ENCODE results near the gene PLN.

PLN gene

DNA sequence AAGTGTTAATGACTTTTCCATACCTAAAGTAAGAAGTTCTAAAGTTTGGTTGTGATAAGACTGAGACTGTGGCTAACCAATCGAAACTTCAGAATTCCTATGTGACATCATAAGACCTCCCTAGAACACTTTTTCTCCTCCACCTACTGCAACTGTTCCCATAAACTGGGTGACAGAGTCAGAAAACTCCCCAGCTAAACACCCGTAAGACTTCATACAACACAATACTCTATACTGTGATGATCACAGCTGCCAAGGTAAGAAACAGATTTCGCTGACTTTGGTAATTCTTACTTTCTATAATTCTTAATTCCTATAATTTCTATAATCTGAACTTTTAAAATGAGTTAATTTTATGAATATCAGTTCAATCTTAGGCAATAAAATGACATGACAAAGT is at the start of gene PLN:
TSS of gene PLN (plus strand) at position 161 of the 400 bp plus-strand sequence. CDS start 10,626 bp downstream, outside the sequence.
- DNase-seq (ENCODE audit: low spot score), result no peak

DNA sequence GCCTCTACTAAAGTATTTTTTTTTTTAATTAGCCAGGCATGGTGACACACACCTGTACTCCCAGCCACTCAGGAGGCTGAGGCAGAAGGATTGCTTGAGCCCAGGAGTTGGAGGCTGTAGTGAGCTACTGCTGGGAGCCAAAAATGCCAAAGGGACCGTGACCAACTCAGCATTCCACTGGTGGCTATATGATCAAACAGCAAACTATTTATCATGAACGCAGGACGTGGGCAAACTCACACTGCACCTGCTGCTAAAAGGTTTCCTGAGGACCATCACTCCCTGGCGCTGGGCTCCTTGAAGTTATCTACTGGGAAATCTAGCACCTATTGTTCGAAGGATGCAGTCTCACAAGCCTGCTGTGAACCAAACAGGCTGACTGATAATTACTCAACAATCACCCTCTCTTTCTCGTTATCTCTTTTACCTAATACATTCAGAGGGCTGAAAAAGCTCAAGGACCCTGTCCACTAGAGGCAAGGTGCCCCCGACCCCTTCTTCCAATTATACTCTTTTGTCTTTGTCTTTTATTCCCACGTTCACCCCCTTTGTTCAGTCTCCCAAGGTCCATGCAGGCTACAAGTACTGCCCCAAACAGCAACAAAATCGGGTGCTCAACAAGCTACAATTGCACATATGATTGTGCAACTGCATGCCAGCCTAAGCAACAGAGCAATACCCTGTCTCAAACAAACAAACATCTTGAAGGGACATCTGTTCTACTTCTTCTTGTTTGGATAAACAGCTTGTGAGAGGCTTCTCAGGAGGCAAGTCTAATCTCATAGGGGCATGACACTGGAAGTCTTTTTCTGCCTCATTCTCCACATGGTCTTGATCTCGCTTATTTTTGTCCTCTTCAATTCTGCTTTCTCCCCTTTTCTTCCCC is 47.7 kb upstream of the PLN start:
- no peak for DNase-seq (ENCODE audit: low spot score)

DNA sequence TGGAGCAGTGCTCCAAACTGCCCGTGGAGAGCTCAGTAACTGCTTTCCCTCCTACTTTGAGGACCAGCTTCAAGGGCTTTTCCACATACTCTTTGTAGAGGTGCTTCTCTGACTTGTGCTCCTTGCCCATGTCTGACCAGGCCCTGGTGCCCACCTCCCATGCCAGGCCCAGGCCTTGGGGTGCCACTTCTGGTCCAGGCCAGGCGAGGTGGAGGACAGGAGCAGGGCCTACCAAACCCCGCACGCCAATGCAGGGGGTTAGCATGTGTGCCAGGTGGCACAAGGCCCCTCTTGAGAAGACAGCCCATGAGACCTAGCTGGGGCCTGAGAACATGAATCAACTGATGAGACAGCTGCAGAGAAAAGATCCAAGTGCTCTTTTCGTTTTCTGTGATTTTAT is 47.0 kb upstream of the PLN start:
- DNase-seq (ENCODE audit: low spot score), result no peak

DNA sequence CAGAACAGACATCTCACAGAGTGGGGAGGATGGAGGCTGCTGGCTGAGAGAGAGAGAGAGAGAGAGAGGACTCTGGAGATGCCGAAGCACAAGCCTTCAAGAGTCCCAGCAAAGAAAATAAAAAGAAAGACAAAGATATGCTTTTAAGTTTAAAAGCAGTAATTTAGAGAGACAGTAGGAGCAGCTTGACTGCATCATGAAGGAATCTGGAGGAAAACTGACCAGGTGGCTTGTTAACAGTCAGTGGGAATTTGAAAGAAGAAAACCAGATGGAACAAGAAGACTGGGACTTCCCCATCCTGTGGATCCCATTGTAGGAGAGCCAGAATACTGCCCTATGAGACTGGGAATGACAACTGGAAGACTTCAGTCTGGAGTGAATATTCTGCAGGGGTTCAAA is 46.3 kb upstream of the PLN start:
- no peak for DNase-seq (ENCODE audit: low spot score)

DNA sequence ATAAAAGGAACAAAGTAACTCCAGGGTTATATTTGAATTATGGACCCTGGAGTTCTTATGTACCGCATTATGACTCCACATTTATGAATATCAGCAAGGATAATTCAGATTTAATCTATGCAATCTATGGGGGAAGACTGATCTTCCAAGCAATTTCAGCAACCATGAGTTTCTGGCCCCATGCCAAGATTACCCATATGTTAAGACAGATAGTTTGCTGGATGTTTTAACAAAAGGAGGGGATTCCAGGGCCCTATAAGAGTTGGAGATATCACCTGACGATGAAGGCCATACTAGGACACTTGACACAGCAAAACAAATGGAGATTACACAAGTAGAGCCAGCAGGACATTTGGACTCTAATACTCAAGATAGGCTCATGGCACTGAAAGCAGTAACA is 45.9 kb upstream of the PLN start:
- DNase-seq (ENCODE audit: low spot score), result peak; percentile 6

DNA sequence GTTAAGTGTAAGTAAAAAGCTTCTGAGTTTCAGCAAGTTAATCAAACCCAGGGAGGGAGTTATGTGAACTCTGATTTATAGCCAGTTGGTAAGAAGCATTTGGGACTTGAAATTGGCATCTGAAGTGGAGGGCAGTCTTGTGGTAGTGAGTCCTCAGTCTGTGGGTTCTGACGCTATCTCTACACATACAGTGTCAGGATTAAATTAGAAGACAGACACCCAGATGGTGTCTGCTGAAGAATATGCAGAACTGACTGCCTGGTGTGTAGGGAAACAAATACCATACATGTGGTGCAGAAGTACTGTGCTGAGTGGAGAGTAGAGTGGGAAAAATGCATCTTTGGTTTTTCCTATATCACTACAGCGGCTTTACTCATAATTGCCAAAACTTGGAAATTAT is 43.5 kb upstream of the PLN start:
- no peak for DNase-seq (ENCODE audit: low spot score)

DNA sequence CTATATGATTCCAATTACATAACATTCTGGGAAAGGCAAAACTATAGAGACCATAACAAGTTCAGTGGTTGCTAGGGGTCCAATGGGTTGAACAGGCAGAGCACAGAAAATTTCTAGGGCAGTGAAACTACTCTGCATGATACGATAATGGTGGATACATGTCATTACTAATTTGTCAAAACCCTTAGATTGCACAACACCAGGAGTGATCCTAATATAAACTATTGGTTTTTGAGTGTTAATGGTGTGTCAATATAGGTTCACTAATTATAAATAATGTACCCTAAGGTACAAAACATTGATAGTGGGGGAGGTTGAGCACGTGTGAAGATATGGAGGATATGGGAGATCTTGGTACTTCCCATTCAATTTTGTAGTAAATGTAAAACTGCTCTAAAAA is 42.4 kb upstream of the PLN start:
- DNase-seq (ENCODE audit: low spot score), result no peak

DNA sequence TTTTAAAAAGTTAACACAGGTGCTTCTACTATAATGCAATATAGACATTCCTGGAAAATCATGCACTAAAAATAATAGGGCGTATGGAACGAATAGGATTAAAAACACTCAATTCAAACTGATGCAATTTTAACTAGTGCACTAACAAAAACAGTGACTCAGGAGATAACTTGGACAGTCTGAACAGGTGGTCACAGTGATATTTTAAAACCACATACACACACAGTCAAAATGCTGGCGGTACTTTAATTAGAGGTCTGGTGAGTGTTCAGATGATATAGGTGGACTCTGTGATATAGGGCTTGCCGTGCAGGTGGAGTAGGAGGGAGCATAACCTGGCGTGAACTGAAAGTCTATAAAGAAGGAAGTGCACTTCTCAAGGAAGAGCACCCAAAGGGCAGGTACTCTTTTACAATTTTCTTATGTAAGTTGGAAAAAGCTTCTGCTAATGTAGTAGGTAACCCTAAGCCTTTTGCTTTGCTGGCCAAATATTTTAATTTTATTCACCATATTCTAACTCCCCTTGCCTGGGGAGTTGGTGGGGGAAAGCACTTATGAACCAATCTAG is 41.9 kb upstream of the PLN start:
- no peak for DNase-seq (ENCODE audit: low spot score)

DNA sequence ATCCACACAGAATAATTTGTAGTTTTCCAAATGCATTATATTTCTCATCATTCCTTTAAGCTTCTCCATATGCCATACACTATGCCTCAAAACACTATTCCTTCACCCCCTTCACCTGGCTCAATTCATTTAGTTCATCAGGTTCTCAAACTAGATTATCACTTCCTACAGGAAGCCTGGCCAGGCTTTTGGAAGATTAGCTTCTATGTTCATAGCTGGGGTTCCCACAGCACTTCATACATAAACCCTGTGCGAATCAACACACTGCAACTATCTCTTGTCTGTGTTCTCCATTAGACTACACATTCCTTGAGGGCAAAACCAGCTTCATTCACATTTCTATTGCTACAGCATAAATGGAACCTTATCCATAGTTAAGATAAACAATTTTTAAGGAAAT is 40.5 kb upstream of the PLN start:
- DNase-seq (ENCODE audit: low spot score), result no peak

DNA sequence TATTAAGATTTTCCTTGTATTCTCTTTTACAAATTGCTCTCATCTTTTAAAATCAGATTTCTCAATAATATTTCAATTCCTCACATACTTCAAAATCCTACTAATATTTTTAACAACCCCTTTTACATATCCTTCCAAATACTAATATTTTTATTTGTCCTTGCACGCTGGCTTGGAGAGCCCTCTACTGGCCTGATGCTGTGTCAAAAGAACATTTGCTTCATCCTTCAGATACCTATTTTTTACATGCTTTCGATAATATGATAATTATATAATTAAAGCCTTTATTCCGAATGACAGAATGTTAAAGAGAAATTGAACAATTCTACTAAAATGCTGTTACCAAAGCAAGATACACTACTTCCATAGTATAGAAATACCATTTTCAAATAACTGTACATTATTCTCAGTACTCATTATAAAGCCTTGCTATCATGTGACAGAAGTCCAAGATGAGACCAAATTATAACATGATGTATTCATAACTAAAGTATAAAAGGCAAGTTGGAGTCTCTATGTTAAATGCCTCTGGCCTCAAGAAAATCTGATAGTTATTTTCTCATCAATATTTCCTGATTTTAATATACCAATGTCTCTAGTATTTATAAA is 39.0 kb upstream of the PLN start:
- DNase-seq (ENCODE audit: low spot score), result peak; percentile 8

DNA sequence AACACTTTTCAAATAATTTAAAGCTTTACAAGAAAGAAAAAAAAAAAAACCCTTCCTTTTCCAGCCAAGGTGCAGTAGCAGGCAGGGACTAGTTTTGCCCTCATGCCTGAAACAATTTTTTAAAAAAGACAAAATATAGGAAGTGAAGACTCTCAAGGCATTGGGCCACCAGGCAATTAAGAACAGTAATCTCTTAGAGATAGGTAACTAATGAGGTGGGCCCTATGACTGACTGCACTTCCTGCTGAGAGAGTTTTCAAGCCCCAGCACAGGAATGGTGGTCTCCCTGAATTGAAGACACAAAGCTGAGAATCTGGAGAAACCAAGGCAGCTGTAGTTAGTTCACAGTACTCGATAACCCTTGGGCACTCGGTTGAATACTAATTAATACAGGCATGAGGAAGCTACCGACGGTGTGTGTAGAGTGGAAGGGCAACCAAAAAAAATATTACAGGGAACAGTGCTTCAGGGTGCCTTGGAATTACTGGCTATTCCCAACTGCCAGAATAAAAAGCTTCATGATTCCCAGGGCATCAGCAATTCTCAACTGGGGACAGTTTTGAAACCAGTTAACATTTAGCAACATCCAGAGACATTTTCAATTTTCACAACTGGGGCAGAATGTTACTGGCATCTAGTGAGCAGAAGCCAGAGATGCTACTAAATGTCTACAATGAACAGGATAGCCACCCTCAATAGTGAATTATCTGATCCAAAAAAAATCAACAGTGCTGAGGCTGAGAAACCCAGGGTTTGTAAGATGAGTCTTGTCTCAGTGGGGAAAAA is 36.0 kb upstream of the PLN start:
- no peak for DNase-seq (ENCODE audit: low spot score)

DNA sequence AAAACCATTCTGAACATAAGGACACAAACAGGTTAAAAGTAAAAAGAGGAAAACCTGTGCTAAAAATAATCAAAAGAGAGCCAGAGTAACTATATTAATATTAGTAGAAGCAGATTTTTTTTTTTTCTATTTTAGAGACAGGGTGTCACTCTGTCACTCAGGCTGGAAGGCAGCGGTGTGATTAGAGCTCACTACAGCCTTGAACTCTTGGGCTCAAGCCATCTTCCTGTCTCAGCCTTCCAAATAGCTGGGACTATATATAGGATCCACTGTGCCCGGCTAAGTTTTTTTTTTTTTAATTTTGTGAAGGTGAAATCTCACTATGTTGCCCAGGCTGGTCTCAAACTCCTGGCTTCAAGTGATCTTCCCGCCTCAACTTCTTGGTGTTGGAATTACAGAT is 33.4 kb upstream of the PLN start:
- no peak for DNase-seq (ENCODE audit: low spot score)

DNA sequence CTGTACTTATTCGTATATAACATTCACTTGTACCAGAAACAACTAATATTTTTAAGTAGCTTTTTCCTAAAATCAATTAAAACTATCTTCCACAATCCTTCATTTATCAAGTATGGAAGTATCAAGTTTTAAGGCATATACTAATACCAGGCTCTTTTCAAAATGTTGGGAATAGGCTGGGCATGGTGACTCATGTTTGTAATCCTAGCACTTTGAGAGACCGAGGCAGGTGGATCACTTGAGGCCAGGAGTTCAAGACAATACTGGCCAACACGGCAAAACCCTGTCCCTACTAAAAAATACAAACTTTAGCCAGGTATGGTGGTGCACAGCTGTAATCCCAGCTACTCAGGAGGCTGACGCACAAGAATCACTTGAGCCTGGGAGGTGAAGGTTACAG is 25.7 kb upstream of the PLN start:
- no peak for DNase-seq (ENCODE audit: low spot score)

DNA sequence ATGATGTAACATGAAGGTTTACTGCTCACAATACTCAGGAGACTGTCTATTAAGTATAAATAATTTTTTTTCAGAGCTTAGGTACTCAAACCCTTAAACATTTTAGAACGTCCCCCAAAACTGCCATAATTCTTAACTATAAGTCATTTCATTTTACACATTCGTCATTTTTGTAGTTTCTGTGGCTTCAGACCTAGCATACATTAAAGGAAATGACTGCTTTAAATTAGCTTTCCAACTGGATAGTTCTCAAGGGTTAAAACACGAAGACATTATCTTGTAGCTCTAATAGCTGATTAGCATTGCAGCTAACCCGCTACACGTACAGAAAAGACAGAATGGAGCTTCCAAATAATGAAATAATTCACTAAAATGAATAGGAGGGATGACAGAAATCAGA is 24.9 kb upstream of the PLN start:
- DNase-seq (ENCODE audit: low spot score), result no peak

DNA sequence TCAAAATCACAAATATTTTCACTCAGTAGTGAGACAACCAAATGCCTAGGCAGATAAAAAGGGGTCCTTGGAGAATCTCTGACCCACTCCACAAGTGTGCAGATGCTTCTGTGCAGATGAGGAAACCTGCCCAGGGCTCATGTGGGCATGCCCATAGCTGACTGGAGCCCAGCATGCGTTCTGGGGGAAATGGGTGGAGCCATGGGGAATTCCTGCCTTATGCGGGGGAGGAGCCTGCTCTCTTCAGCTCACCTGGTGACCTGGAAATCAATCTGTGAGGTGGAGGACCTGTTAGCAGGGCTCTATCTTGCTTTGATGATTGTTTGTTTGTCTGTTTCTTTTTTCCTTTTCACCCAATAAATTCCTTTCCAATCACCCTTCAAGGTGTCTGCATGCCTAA is 23.4 kb upstream of the PLN start:
- DNase-seq (ENCODE audit: low spot score), result no peak

DNA sequence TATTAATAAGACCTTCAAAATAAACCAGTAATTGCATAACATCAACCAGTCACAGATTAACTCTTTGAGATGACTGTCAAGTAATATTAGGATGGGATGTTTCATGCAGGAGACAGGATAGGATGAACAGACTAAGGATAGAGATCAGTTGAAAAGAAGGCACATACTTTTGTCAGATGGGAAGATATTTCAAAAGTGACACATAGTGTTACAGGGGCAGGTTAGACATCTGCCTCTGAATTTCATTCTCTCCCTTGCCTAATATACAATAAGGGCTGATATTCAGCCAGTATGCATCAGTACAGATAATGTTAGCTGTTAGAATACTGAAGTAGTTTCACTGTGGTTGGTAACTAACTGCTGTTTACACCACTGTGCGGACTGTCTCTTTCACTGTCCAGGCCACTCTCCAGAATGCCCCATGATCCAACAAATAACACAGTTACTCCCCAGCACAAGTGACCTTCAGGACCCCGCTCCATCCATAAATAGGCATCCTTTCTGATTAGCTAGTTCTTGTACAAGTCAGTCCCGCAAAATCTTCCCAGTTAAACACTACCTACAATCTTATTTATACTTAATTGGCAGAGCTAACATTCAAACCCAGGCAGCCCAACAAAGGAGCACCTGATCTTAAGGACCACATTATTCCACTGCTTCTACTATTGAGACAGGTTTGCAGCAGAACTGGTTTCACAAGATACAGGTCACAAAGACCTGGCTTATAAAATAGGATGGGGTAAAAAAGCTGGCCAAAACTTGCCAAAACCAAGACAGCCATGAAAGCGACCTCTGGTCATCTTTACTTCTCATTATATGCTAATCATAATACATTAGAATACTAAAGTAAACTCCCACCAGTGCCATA is 21.9 kb upstream of the PLN start:
- DNase-seq (ENCODE audit: low spot score), result no peak

DNA sequence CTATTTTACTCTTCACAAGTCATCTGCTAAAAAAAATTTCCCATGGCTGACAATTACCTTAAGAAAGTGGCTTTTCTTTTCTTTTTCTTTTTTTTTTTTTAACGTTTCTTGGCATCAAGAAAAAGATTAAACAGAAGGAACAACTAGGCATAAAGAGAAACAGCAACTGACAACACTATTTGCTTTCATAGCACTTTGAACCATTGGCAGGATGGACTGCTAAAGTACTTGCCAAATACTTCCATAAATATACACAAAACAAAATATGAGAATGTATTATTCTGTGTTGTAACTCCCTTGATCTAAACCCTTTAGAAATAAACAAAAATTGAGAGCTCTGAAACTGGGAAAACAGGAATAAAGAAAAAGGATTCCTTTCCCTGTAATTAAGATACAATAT is 20.0 kb upstream of the PLN start:
- no peak for DNase-seq (ENCODE audit: low spot score)

DNA sequence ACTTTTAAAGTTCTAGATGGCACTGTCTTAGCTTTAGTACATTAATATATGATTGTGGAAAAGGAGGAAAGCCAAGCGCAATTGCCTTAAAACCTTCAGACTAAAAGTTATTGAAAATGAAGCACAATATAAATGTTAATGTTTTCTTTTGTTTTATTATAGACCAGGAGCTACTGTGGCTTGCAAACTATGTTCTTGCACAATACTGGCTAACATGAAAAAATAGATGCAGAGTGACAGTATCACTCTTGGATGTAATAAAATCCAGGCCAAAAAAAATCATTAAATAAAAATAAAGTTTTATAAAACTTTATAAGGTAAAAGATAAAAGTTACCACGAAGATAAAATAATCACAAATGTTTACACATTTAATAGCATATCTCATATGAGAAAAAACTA is 18.3 kb upstream of the PLN start:
- DNase-seq (ENCODE audit: low spot score), result no peak

DNA sequence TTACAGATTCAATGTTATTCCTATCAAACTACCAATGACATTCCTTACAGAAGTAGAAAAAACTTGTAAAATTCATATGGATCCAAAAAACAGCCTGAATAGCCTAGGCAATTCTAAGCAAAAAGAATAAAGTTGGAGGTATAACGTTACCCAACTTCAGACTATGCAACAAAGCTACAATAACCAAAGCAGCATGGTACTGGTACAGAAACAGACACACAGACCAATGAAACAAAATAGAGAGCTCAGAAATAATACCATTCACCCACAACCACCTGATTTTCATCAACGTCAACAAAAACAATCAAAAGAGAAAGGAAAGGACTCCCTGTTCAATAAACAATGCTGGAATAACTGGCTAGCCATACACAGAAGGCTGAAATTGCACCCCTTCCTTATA is 17.2 kb upstream of the PLN start:
- DNase-seq (ENCODE audit: low spot score), result no peak

DNA sequence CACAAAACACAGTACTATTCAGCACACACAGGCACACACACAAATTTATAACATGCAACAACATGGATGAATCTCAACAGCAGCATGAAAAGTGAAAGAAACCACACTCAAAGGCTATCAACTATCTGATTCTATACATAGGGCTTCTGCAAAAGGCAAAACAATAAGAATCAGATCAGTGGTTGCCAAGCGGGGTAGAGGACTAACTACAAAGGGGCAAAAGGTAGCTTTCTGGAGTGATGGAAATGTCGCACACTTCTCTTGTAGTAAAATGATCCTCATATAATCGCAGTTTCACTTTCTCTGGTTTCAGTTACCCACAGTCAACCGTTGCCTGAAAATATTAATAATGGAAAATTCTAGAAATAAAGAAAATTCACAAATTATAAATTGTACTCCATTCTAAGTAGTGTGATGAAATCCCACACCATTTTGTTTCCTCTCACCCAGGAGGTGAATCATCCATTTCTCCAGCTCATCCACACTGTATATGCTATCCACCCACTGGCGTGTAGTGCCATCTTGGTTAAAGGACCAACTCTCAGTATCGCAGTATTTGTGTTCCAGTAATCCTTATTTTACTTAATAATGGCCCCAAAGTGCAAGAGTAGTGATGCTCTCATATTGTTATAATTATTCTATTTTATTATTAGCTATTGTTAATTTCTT is 12.8 kb upstream of the PLN start:
- DNase-seq (ENCODE audit: low spot score), result no peak

DNA sequence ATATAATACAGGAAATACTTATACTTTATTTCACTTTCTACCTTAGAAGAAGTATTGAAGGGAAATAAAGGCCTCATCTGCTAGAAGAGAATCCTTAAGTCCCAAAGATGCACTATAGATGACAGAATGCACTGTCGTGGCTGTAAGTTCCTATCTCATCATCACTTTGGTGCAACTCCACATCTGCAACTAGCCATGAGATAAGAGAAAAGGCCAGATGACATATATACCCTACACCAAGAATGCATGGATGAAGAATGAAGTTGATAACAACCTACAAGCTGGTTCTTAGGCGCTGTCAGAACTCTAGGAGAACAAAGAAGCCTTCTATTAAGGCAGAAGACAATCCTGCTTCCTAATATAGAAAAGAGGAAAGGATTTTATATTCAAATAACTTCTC is 11.6 kb upstream of the PLN start:
- no peak for DNase-seq (ENCODE audit: low spot score)
